Loucy (cell line): Measurements from ENCODE around the gene PDE8B.

Experiments used
- H2AFZ ChIP-seq: fragments of 200-600 bp; sonication (generic); 2 replicates; pipeline ENCODE4 v1.6.0; 2016; ENCODE audit warnings: antibody characterized with exemption, mild to moderate bottlenecking, low read length, moderate library complexity
- H3F3A ChIP-seq: fragments of 200-600 bp; 2 replicates; pipeline ENCODE4 v1.6.0; 2016; ENCODE audit warnings: antibody characterized with exemption, low read depth, mild to moderate bottlenecking
- H3K27me3 ChIP-seq: fragments of 200-600 bp; sonication (generic); 2 replicates; pipeline ENCODE4 v1.6.1; 2014; ENCODE audit warnings: low read length, mild to moderate bottlenecking; ENCODE audit not compliant: insufficient read depth, poor library complexity, severe bottlenecking
- H3K36me3 ChIP-seq: fragments of 200-600 bp; sonication (generic); 2 replicates; pipeline ENCODE4 v1.6.1; 2016; ENCODE audit warnings: low read length; ENCODE audit not compliant: insufficient read depth
- H3K4me1 ChIP-seq: fragments of 200-600 bp; sonication (generic); 2 replicates; pipeline ENCODE4 v1.5.1; 2014; ENCODE audit warnings: low read length, mild to moderate bottlenecking; ENCODE audit not compliant: insufficient read depth, poor library complexity, severe bottlenecking
- H3K4me2 ChIP-seq: fragments of 200-600 bp; sonication (generic); 2 replicates; pipeline ENCODE4 v1.6.0; 2014; ENCODE audit warnings: antibody characterized with exemption, low read length, low read depth, mild to moderate bottlenecking; ENCODE audit not compliant: poor library complexity, severe bottlenecking
- H3K4me3 ChIP-seq: fragments of 200-600 bp; sonication (generic); 2 replicates; pipeline ENCODE4 v1.5.1; 2014; ENCODE audit warnings: low read length, mild to moderate bottlenecking, mixed read lengths; ENCODE audit not compliant: poor library complexity, severe bottlenecking
- H3K79me2 ChIP-seq: fragments of 200-600 bp; sonication (generic); 2 replicates; pipeline ENCODE4 v1.6.1; 2014; ENCODE audit warnings: low read length; ENCODE audit not compliant: insufficient read depth
- H3K9ac ChIP-seq: fragments of 200-600 bp; sonication (generic); 2 replicates; pipeline ENCODE4 v1.6.0; 2014; ENCODE audit warnings: mild to moderate bottlenecking, low read depth, low read length, moderate library complexity; ENCODE audit not compliant: poor library complexity, severe bottlenecking
- H3K9me2 ChIP-seq: fragments of 200-600 bp; sonication (generic); replicated peaks from 2 replicates; pipeline ENCODE4 v1.6.1; 2016; ENCODE audit warnings: low read depth, low read length, mixed read lengths
- H3K9me3 ChIP-seq: fragments of 200-600 bp; sonication (generic); 2 replicates; pipeline ENCODE4 v1.6.1; 2014; ENCODE audit warnings: mild to moderate bottlenecking, antibody characterized with exemption, low read length, low read depth; ENCODE audit not compliant: insufficient read depth
- H4K20me1 ChIP-seq: fragments of 200-600 bp; sonication (generic); 2 replicates; pipeline ENCODE4 v1.6.0; 2014; ENCODE audit warnings: antibody characterized with exemption, low read length, mild to moderate bottlenecking; ENCODE audit not compliant: insufficient read depth, poor library complexity, severe bottlenecking
- EZH2phosphoT487 ChIP-seq: fragments of 200-600 bp; IDR thresholded peaks from 2 replicates; pipeline ENCODE4 v1.6.1; 2018; ENCODE audit warnings: antibody characterized with exemption, mild to moderate bottlenecking, moderate library complexity, borderline replicate concordance
- TF ChIP-seq, protein P1 (sequence below): fragments of 200-600 bp; sonication (generic); conservative IDR thresholded peaks from 2 replicates; pipeline ENCODE4 v1.5.1; 2014; ENCODE audit warnings: mild to moderate bottlenecking, antibody characterized with exemption, low read length

PDE8B gene

GRCh38 chr5:77402796-77403195 lies 192.3 kb downstream of the PDE8B start:
- Histone ChIP-seq H3K79me2 (no peaks in the 10 kb centered on the region), H3K4me3 (no peak overlapping the region), H3K36me3 (no peaks in the 10 kb centered on the region), H3K9ac (no peak overlapping the region), H3F3A (no peaks in the 10 kb centered on the region), H3K9me2 (no peaks in the 10 kb centered on the region), H3K4me1 (no peaks in the 10 kb centered on the region), H3K9me3 (no peaks in the 10 kb centered on the region), H4K20me1 (no peaks in the 10 kb centered on the region), H3K27me3 (no peaks in the 10 kb centered on the region), H2AFZ (no peak overlapping the region), H3K4me2 (no peak overlapping the region)
- TF ChIP-seq EZH2phosphoT487 = no peak
- TF ChIP-seq, protein P1, sequence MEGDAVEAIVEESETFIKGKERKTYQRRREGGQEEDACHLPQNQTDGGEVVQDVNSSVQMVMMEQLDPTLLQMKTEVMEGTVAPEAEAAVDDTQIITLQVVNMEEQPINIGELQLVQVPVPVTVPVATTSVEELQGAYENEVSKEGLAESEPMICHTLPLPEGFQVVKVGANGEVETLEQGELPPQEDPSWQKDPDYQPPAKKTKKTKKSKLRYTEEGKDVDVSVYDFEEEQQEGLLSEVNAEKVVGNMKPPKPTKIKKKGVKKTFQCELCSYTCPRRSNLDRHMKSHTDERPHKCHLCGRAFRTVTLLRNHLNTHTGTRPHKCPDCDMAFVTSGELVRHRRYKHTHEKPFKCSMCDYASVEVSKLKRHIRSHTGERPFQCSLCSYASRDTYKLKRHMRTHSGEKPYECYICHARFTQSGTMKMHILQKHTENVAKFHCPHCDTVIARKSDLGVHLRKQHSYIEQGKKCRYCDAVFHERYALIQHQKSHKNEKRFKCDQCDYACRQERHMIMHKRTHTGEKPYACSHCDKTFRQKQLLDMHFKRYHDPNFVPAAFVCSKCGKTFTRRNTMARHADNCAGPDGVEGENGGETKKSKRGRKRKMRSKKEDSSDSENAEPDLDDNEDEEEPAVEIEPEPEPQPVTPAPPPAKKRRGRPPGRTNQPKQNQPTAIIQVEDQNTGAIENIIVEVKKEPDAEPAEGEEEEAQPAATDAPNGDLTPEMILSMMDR = no peak

DNA sequence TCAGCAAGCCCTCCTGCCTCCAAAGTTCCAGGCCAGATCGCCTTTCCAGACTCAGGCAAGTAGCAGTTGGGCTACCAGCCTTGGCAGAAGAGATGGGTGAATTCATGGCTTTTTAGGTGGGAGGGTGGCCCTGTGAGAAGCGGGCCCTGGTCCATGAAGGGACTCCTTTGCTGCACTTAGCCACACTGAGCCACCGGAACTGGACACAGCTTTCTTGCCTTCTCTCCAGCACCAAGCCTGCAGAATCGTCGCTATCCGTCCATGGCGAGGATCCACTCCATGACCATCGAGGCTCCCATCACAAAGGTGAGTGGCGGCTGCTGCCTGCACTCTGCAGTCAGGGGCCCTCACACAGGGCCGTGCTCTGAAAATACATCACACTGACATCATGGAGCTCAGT lies 196.7 kb downstream of the PDE8B start:
- Histone ChIP-seq H3K9ac (no peak overlapping the region), H3K36me3 (no peaks in the 10 kb centered on the region), H3K27me3 (no peaks in the 10 kb centered on the region), H3F3A (no peaks in the 10 kb centered on the region), H2AFZ (no peak overlapping the region), H3K4me3 (no peak overlapping the region), H3K4me1 (no peaks in the 10 kb centered on the region), H3K9me2 (no peaks in the 10 kb centered on the region), H3K9me3 (no peaks in the 10 kb centered on the region), H3K4me2 (no peak overlapping the region), H3K79me2 (no peaks in the 10 kb centered on the region), H4K20me1 (no peaks in the 10 kb centered on the region)
- TF ChIP-seq EZH2phosphoT487 = no peak
- TF ChIP-seq, protein P1 = no peak

DNA sequence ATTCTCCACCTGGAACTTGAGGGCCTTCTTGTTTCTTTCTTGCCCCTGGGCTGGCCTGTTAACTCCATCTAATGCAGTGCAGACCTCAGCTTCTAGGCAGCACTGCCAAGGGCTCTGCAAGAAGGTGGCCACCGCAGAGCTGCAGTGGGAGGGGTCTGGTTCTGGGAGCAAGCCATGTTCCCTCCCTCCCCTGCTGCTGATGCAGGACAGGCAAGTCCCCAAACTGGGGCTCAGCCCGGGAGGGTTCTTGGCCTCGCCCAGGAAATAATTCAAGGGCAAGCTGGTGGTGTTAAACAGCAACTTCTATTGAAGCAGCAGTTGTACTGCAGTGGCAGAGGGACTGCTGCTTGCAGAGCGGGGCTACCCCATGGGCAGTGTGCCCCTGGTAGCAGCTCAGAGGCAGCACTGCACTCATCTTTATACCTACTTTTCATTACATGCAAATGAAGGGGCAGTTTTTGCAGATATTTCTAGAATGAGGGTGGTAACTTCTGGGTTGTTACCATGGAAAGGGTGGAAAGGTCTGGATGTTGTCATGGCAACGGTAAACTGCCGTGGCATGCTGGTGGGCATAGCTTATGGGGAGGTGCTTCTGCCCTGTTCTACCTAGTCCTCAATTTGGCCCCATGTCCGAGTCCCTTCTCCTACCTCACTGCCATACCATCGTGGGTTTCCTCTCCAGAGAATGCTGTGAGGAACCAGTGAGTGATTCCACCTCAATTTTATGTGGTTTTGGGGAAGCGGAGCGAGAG lies 199.6 kb downstream of the PDE8B start:
- Histone ChIP-seq H3K4me2 (no peak overlapping the region), H2AFZ (no peak overlapping the region), H3K4me3 (no peak overlapping the region), H3K27me3 (no peaks in the 10 kb centered on the region), H4K20me1 (no peaks in the 10 kb centered on the region), H3K9me3 (no peaks in the 10 kb centered on the region), H3F3A (no peaks in the 10 kb centered on the region), H3K36me3 (no peaks in the 10 kb centered on the region), H3K79me2 (no peaks in the 10 kb centered on the region), H3K9me2 (no peaks in the 10 kb centered on the region), H3K9ac (no peak overlapping the region), H3K4me1 (no peaks in the 10 kb centered on the region)
- no peak for TF ChIP-seq EZH2phosphoT487
- TF ChIP-seq, protein P1 = no peak
